Endothelial cell of umbilical vein (primary cell): ENCODE results near the gene PDCD1LG2. TPM values are rescaled to one million over a fixed set of nuclear protein-coding genes. Genes with fewer than 3 reads are reported as not detected.

Experiments used
- BruUV-seq: library from RNA; stranded (reverse); fragments of 400-500 nt; replicated peaks from 2 replicates; lab custom pipeline; 2021; lab: Mats Ljungman, UMichigan
- CTCF ChIA-PET: fragments of 300-600, 350-600 bp; sonication (Branson Sonifier 250); formaldehyde crosslinking; loops from one replicate; lab custom pipeline; 2021; ENCODE audit warnings: antibody characterized with exemption, inconsistent platforms; lab: Charles Lee
- POLR2A ChIA-PET: fragments of 300-600, 350-600 bp; sonication (Branson Sonifier 250); formaldehyde crosslinking; loops from one replicate; lab custom pipeline; 2021; ENCODE audit warnings: antibody characterized with exemption, inconsistent platforms; lab: Charles Lee
- DNase-seq: peaks from one replicate; pipeline ENCODE4 v3.0.0-alpha.2; 2011; ENCODE audit warnings: low read depth, low spot score
- FAIRE-seq: peaks from 2 replicates; lab custom pipeline; 2011; peaks lifted over from hg19 to GRCh38; lab: Jason Lieb, UNC
- H2AFZ ChIP-seq: 2 replicates; pipeline ENCODE4 v1.6.0; 2012; ENCODE audit warnings: low read depth, low read length, control low read depth, inconsistent platforms
- H3K27ac ChIP-seq: 2 replicates; pipeline ENCODE4 v1.5.1; 2011; ENCODE audit warnings: low read depth, mild to moderate bottlenecking, control low read depth, low read length, moderate library complexity; ENCODE audit not compliant: insufficient read depth
- H3K27me3 ChIP-seq, 2 experiments: 2 replicates each; pipeline versions ENCODE4 v1.6.0 to v1.6.1; 2011; ENCODE audit warnings: low read length in 2 of 2, mixed read lengths in 1 of 2; ENCODE audit not compliant: control insufficient read depth in 2 of 2, insufficient read depth in 2 of 2
- H3K36me3 ChIP-seq, 2 experiments: 2 replicates in 1 of 2; 3 replicates in 1 of 2; pipeline ENCODE4 v1.5.1; 2011; ENCODE audit warnings: low read length in 2 of 2, mild to moderate bottlenecking in 1 of 2, moderate library complexity in 1 of 2; ENCODE audit not compliant: control insufficient read depth in 2 of 2, insufficient read depth in 2 of 2; ENCODE audit errors: extremely low read depth in 1 of 2
- H3K4me1 ChIP-seq: 3 replicates; pipeline ENCODE4 v1.5.1; 2011; ENCODE audit warnings: mild to moderate bottlenecking, low read length; ENCODE audit not compliant: control insufficient read depth, insufficient read depth; ENCODE audit errors: extremely low read depth
- H3K4me2 ChIP-seq: 2 replicates; pipeline ENCODE4 v1.6.1; 2011; ENCODE audit warnings: low read length, control low read depth, mixed read lengths; ENCODE audit not compliant: insufficient read depth
- H3K4me3 ChIP-seq, 3 experiments: fragments of 200-600 bp in 1 of 3; sonication (generic), shearing (Covaris generic) in 1 of 3; replicated peaks in 1 of 3; 2 replicates each; pipeline ENCODE4 v1.5.1; 2011 to 2016; ENCODE audit warnings: control low read depth in 3 of 3, low read length in 3 of 3, mild to moderate bottlenecking in 2 of 3, inconsistent platforms in 1 of 3, low read depth in 1 of 3, moderate library complexity in 1 of 3; ENCODE audit not compliant: insufficient read depth in 1 of 3
- H3K79me2 ChIP-seq: 2 replicates; pipeline ENCODE4 v1.6.0; 2012; ENCODE audit warnings: low read length, inconsistent platforms; ENCODE audit not compliant: control insufficient read depth, insufficient read depth
- H3K9ac ChIP-seq: replicated peaks from 2 replicates; pipeline ENCODE3; 2011; ENCODE audit warnings: low read length, control low read depth; ENCODE audit not compliant: insufficient read depth; ENCODE audit errors: extremely low read depth
- H3K9me1 ChIP-seq: replicated peaks from 3 replicates; pipeline ENCODE4 v1.6.0; 2011; ENCODE audit warnings: mild to moderate bottlenecking, low read length; ENCODE audit not compliant: control insufficient read depth, insufficient read depth; ENCODE audit errors: extremely low read depth
- H3K9me3 ChIP-seq: replicated peaks from 2 replicates; pipeline ENCODE4 v1.5.1; 2012; ENCODE audit warnings: low read length, inconsistent platforms; ENCODE audit not compliant: control insufficient read depth, insufficient read depth
- H4K20me1 ChIP-seq: replicated peaks from 2 replicates; pipeline ENCODE3; 2011; ENCODE audit warnings: mild to moderate bottlenecking, low read length; ENCODE audit not compliant: control insufficient read depth, insufficient read depth; ENCODE audit errors: extremely low read depth
- EZH2 ChIP-seq: IDR thresholded peaks from 2 replicates; pipeline ENCODE4 v1.6.1; 2012; ENCODE audit warnings: borderline replicate concordance, low read depth, mild to moderate bottlenecking, moderate library complexity, low read length, inconsistent platforms; ENCODE audit not compliant: severe bottlenecking
- FOS ChIP-seq: IDR thresholded peaks from 2 replicates; pipeline ENCODE4 v1.6.1; 2011; ENCODE audit warnings: mild to moderate bottlenecking, low read length, moderate library complexity, borderline replicate concordance; ENCODE audit not compliant: insufficient read depth
- GATA2 ChIP-seq: IDR thresholded peaks from 2 replicates; pipeline ENCODE4 v1.7.0; 2011; ENCODE audit warnings: low read depth, mild to moderate bottlenecking, moderate library complexity, mixed read lengths, low read length; ENCODE audit not compliant: insufficient read length, insufficient read depth
- JUN ChIP-seq: IDR thresholded peaks from 2 replicates; pipeline ENCODE4 v1.6.1; 2011; ENCODE audit warnings: borderline replicate concordance, low read depth; ENCODE audit not compliant: insufficient read length, insufficient read depth
- MYC ChIP-seq: IDR thresholded peaks from one replicate; pipeline ENCODE4 v1.6.1; 2011; ENCODE audit warnings: mild to moderate bottlenecking, low read depth, low read length
- POLR2A ChIP-seq: IDR thresholded peaks from 2 replicates; pipeline ENCODE4 v1.6.1; 2012; ENCODE audit warnings: low read depth, mild to moderate bottlenecking, control low read depth, low read length
- POLR2AphosphoS5 ChIP-seq: IDR thresholded peaks from 2 replicates; pipeline ENCODE4 v1.6.1; 2012; ENCODE audit warnings: low read depth, mild to moderate bottlenecking, control low read depth, low read length, moderate library complexity; ENCODE audit not compliant: insufficient read depth
- dilution Hi-C: fragments of 300-500 bp; cut with MboI; formaldehyde crosslinking; loops from one replicate; pipeline ENCODE4 v1.15.0; 2019; ENCODE audit warnings: low sequenced_read_pairs; ENCODE audit not compliant: extremely low pct_ligation_motif_present
- intact Hi-C: fragments of 100-400 bp; cut with micrococcal nuclease; formaldehyde crosslinking; loops from one replicate; pipeline ENCODE4 v1.10.0; 2022
- polyA plus RNA-seq, 4 experiments: library from polyadenylated mRNA; depleted of rRNA in 3 of 4; stranded (reverse) in 3 of 4; unstranded in 1 of 4; fragments of >200 nt; gene quantifications; 2 replicates each; pipeline versions ENCODE4 v1.2.1 to v1.2.3, GENCODE V29; 2011 to 2012; ENCODE audit warnings: missing spikeins in 1 of 4
- total RNA-seq: library from RNA; stranded (reverse); gene quantifications from 2 replicates; pipeline ENCODE4 v1.2.3, GENCODE V29; 2021
- TF ChIP-seq, protein P1 (sequence below): IDR thresholded peaks from 2 replicates; pipeline ENCODE4 v1.6.1; 2011; ENCODE audit not compliant: insufficient read depth, insufficient read length
- TF ChIP-seq, protein P2 (sequence below), 2 donors: IDR thresholded peaks; 1 replicate in 1 of 2; 2 replicates in 1 of 2; pipeline ENCODE4 v1.5.1; 2011; ENCODE audit warnings: low read length in 2 of 2, mild to moderate bottlenecking in 2 of 2, moderate library complexity in 2 of 2, control low read depth in 1 of 2, inconsistent platforms in 1 of 2, low read depth in 1 of 2; ENCODE audit not compliant: insufficient read depth in 1 of 2; ENCODE audit errors: extremely low read depth in 1 of 2

Gene PDCD1LG2
- total and polyA plus RNA-seq, 2 donors (not counting 3 experiments of a cell fraction or from before 2014, with no cell fraction given), result 7.9 to 9.5 TPM

DNA sequence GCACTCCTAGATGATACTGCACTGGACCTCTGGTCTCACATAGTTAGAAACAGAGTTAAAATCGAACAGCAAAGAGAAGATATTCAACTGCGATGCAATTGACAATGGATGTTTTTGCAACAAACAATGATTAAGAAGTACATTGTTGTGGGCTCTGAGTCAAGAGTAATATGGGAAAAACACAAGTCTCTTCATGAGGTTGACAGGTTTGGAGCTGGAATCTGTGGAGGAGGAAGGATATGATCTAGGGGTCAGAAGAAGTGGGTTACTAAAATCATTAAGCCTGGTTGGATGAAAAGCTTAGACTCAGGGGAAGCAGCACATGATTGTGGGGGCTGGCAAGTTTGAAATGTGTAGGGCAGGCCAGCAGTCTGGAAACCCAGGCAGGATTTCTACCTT is 53.1 kb downstream of the PDCD1LG2 start:
- no peaks in the 10 kb centered on the region for H3K79me2 ChIP-seq
- POLR2A ChIA-PET, result no interaction called here
- H3K27ac ChIP-seq, result no peak overlapping the region
- dilution Hi-C loops (no loop called here), intact Hi-C loops (no loop called here)
- FAIRE-seq (no peak), DNase-seq (no peak)
- BruUV-seq, result no TSS peak
- no peaks in the 10 kb centered on the region for H3K9me3 ChIP-seq
- H2AFZ ChIP-seq, result no peak overlapping the region
- no peak overlapping the region for H3K9ac ChIP-seq
- no peaks in the 10 kb centered on the region for H3K27me3 ChIP-seq
- H3K4me3 ChIP-seq, result no peak overlapping the region
- no peaks in the 10 kb centered on the region for H3K4me1 ChIP-seq
- TF ChIP-seq, protein P1, sequence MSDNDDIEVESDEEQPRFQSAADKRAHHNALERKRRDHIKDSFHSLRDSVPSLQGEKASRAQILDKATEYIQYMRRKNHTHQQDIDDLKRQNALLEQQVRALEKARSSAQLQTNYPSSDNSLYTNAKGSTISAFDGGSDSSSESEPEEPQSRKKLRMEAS, result no peak
- TF ChIP-seq, protein P2, sequence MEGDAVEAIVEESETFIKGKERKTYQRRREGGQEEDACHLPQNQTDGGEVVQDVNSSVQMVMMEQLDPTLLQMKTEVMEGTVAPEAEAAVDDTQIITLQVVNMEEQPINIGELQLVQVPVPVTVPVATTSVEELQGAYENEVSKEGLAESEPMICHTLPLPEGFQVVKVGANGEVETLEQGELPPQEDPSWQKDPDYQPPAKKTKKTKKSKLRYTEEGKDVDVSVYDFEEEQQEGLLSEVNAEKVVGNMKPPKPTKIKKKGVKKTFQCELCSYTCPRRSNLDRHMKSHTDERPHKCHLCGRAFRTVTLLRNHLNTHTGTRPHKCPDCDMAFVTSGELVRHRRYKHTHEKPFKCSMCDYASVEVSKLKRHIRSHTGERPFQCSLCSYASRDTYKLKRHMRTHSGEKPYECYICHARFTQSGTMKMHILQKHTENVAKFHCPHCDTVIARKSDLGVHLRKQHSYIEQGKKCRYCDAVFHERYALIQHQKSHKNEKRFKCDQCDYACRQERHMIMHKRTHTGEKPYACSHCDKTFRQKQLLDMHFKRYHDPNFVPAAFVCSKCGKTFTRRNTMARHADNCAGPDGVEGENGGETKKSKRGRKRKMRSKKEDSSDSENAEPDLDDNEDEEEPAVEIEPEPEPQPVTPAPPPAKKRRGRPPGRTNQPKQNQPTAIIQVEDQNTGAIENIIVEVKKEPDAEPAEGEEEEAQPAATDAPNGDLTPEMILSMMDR (IDR thresholded peaks at IDR 0.05; ENCODE audit: extremely low read depth in 1 of 2, insufficient read depth in 1 of 2, low read depth in 1 of 2, low read length in 2 of 2), result no peak
- TF ChIP-seq EZH2 (no peak), GATA2 (no peak), POLR2AphosphoS5 (no peak), POLR2A (no peak), FOS (no peak), MYC (no peak), JUN (no peak)
- CTCF ChIA-PET, result interaction anchor here (1.3 to 1.4 kb wide), 2 partner anchors 11 to 45 kb away, joined by 3 read pairs; no protein-coding TSS in a partner anchor
- no peaks in the 10 kb centered on the region for H3K36me3 ChIP-seq
- H3K9me1 ChIP-seq, result no peaks in the 10 kb centered on the region
- no peaks in the 10 kb centered on the region for H4K20me1 ChIP-seq
- H3K4me2 ChIP-seq, result no peak overlapping the region
